ENCODE data around the gene TMPRSS13.
"Not testable (repeated sequence)": the region's sequence is repeated elsewhere in the genome, so short reads cannot be mapped to it uniquely, and the experiment has no call there.

The TMPRSS13 gene
- total RNA-seq: 3.9 to 5.0 reads per million in 2 donors

GRCh38 chr11:117929142-117929915 lies at the start of gene TMPRSS13:
TMPRSS13 (minus strand) TSS chr11:117929402; CDS start chr11:117929307, 95 bp downstream.
- DNase-seq: no peak

GRCh38 chr11:117978991-117979390 lies 49.8 kb upstream of the TMPRSS13 start:
- DNase-seq: no peak

DNA sequence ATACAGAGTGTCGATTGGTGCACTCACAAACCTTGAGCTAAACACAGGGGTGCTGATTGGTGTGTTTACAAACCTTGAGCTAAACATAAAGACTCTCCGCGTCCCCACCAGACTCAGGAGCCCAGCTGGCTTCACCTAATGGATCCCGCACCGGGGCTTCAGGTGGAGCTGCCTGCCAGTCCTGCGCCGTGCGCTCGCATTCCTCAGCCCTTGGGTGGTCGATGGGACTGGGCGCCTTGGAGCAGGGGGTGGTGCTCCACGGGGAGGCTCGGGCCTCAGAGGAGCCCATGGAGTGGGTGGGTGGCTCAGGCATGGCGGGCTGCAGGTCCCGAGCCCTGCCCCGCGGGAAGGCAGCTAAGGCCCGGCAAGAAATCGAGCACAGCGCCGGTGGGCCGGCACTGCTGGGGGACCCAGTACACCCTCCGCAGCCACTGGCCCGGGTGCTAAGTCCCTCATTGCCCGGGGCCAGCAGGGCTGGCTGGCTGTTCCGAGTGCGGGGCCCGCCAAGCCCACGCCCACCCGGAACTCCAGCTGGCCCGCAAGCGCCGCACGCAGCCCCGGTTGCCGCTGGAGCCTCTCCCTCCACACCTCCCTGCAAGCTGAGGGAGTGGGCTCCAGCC lies 49.2 kb upstream of the TMPRSS13 start:
- DNase-seq: not testable (repeated sequence)

DNA sequence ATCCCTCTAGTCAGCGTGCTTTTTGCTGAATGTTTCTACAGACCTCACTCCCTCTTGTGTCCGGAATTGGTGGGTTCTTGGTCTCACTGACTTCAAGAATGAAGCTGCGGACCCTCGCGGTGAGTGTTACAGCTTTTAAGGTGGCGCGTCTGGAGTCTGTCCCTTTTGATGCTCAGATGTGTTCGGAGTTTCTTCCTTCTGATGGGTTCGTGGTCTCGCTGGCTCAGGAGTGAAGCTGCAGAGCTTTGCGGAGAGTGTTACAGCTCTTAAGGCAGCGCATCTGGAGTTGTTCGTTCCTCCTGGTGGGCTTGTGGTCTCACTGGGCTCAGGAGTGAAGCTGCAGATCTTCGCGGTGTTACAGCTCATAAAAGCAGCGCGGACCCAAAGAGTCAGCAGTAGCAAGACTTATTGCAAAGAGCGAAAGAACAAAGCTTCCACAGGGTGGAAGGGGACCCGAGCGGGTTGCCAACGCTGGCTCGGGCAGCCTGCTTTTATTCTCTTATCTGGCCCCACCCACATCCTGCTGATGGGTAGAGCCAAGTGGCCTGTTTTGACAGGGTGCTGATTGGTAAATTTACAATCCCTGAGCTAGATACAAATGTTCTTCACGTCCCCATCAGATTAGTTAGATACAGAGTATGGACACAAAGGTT lies 48.5 kb upstream of the TMPRSS13 start:
- not testable (repeated sequence) for DNase-seq

DNA sequence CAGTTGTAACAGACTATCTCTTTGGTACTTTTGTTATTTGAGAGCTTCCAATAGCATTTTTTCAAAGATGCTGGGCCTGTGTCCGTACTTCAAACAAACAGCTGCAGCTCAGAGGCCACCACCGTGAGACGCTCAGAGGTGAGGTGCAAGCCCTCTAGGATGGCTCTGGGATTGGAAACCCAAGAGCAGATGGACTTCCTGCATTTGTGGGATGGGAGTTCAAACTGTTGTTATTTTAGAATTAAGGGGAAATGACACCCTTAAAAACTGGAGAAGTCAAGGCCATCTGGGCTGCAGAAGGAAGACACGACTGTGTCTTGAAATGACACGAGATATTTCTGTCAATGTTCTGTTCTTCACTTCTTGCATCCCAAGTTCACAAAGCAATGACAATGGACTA lies 47.8 kb upstream of the TMPRSS13 start:
- no peak for DNase-seq

DNA sequence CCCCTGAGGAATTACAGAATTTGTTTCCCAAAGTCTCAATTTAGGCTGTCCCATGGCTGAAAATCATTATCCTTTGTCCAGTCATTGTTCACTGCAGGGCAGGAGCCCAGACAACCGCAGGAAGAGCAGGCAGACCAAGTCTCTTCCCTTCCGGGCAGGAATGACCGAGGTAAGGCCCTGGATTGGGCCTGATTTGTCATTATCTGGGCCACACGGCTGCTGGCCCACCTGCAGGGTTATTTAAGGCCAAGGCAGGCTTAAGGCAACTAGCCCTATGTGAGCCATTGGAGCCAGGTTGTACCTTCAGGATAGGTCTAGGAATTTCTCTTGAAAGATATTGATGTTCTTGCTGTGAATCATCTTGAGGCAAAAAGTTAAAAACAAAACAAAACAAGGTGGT lies 47.2 kb upstream of the TMPRSS13 start:
- no peak for DNase-seq

DNA sequence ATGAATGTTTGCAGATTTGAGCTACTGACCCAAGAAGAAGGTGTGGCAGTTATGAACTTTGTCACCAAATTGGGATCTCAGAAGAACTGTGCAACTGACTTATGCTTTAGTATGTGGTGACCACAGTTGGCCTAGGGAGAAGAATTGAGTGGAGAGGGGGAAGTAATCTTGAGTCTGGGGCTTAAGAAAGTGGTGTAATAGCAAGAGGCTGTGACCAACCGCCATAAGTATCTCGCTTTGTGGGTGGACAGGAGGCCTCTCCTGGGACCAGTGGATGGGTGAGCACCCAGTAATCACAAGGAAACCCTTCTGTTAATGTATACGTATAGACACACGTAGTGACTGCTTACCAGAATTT lies 44.3 kb upstream of the TMPRSS13 start:
- DNase-seq: no peak

- DNase-seq: no peak
Observed at GRCh38 chr11:117972629-117973502, 43.7 kb upstream of the TMPRSS13 start.

DNA sequence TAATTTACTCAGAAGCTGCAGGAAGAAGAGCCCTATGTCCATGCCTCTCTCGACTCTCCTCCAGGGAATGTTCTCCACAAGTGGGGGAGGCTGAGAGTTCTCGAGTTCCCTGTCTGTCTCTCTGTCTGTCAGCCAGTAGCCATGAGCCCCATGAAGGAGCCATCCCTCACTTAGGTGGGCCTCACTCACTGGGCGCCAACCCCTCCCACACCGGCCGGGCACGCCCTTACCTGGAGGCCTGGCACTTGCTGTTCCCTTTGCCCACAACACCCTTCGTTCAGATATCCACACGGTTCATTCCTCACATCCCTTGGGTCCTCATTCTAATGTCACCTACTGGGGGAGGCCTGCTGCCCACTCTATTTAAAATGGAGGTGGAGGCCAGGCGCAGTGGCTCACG lies 42.8 kb upstream of the TMPRSS13 start:
- no peak for DNase-seq

GRCh38 chr11:117970400-117971024 lies 41.3 kb upstream of the TMPRSS13 start:
- no peak for DNase-seq

- no peak for DNase-seq
Observed at GRCh38 chr11:117969160-117969991, 40.2 kb upstream of the TMPRSS13 start.

- no peak for DNase-seq
Observed at GRCh38 chr11:117966908-117967307, 37.7 kb upstream of the TMPRSS13 start.

- no peak for DNase-seq
Observed at GRCh38 chr11:117962826-117963225, 33.6 kb upstream of the TMPRSS13 start.

GRCh38 chr11:117961896-117962295 lies 32.7 kb upstream of the TMPRSS13 start:
- no peak for DNase-seq

- no peak for DNase-seq
Observed at GRCh38 chr11:117960406-117960805, 31.2 kb upstream of the TMPRSS13 start.

DNA sequence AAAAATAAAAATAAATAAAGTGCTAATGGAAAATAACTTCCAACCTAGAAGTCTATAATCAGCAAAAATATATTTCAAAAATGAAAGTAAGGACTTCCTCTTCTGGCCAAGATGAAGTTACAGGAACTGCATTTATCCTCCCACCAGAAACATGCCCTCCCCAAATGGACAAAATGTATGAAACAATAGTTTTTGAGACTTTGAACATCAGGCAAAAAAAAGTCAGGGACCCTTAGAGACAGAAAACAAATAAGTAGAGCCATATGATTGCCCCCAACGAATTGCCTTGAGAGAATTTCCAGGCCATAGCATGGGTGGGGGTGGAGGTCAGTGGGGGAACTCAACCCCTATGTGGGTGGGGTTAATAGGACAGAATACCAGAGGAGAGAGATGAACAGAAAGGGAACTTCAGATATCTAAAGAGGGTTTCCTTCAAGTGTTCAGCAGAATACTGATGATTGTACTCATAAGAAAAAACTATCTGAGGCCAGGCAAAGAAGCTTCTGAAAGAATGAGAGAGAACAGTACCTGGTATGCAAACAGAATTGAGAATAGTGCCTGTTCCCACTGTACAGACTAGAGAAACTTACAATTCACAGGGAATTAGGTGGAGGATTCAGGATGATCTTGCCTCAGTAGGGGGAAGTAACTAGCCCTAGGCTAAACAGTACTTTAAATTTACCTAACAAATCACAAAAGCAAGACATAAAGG lies 30.4 kb upstream of the TMPRSS13 start:
- no peak for DNase-seq

DNA sequence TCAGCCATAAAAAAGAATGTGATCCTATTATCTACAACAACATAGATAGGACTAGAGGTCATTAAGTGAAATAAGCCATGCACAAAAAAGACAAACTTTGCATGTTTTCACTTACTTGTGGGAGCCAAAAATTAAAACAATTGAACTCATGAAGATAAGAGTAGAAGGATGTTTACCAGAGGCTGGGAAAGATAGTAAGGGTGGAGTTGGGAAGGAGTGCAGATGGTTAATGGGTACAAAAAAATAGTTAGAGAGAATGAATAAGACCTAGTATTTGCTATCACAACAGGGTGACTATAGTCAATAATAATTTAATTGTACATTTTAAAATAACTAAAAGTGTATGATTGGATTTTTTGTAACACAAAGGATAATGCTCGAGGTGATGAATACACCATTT lies 29.7 kb upstream of the TMPRSS13 start:
- no peak for DNase-seq

- DNase-seq: no peak
Observed at GRCh38 chr11:117953024-117953671, 23.9 kb upstream of the TMPRSS13 start.

- DNase-seq: peak; percentile 19
Observed at GRCh38 chr11:117950993-117951961, 22.1 kb upstream of the TMPRSS13 start.

Data from T-helper 9 cell (primary cell).